ENCODE measurements around the gene CCDC185.

- TF ChIP-seq POLR2A (IDR thresholded peaks at IDR 0.05; ENCODE audit: low read length): no peak
- no peak for TF ChIP-seq GATA1 (IDR thresholded peaks at IDR 0.05; ENCODE audit: low read depth, low read length)
These were observed 34.4 kb upstream of the CCDC185 start for GRCh38 chr1:223358826-223359225.

Data from erythroblast (primary cell).